Ureter (tissue), 1 donor: ENCODE data around the gene BSG. TPM values are rescaled to one million over a fixed set of nuclear protein-coding genes. Genes with fewer than 3 reads are reported as not detected.
"Not testable (repeated sequence)": the region's sequence is repeated elsewhere in the genome, so short reads cannot be mapped to it uniquely, and the experiment has no call there.

Experiments used
- DNase-seq: peaks from one replicate; pipeline ENCODE4 v3.0.0-alpha.2; 2020; ENCODE audit warnings: low spot score
- total RNA-seq: library from RNA; stranded (reverse); gene quantifications from one replicate; pipeline ENCODE4 v1.2.4, GENCODE V29; 2023
- donor health status: DM: yes; HTN: yes; CAD: no.

The BSG gene
- total RNA-seq, 1 donor from 2014 or later = 273 TPM

GRCh38 chr19:620166-620862 is 47.9 kb downstream of the BSG start:
- no peak for DNase-seq

DNA sequence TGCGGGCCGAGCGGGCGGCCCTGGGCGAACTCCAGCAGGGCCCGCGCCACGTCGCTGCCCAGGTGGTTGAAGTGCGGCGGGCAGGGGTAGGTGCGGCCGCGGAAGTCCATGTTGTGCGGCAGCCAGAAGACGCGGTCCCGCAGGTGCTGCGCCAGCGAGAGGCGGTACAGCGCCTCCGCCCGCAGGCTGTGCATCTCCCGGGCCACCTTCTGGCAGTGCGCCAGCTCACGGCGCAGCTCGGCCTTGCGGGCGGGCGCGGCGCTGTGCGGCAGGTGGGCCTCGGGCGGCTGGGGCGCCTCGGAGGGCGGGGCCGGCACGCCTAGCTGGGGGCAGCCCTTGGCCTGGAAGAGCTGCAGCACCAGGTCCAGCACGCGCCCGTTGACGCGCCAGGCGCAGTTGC is 48.8 kb downstream of the BSG start:
- not testable (repeated sequence) for DNase-seq

DNA sequence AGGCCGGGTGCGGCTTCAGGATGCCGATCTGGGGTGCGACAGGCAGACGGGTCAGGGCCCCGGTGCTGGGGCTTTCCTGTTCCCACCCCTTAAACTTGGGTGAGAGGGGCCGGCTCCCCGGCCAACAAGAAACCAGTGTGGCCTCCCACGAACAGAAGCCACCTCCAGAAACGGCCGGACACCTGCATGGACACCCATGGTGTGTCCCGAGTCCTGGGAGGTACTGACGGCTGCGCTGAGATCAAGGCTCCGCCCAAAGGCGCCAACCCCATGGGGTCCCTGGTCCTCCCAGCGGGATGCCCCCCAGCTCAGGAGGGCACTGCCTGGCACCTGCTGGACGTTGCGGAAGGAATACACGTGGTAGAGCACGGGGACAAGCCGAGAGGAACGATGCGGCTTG is 49.4 kb downstream of the BSG start:
- DNase-seq = no peak

- no peak for DNase-seq
Measured at GRCh38 chr19:622666-623065, 50.3 kb downstream of the BSG start.

DNA sequence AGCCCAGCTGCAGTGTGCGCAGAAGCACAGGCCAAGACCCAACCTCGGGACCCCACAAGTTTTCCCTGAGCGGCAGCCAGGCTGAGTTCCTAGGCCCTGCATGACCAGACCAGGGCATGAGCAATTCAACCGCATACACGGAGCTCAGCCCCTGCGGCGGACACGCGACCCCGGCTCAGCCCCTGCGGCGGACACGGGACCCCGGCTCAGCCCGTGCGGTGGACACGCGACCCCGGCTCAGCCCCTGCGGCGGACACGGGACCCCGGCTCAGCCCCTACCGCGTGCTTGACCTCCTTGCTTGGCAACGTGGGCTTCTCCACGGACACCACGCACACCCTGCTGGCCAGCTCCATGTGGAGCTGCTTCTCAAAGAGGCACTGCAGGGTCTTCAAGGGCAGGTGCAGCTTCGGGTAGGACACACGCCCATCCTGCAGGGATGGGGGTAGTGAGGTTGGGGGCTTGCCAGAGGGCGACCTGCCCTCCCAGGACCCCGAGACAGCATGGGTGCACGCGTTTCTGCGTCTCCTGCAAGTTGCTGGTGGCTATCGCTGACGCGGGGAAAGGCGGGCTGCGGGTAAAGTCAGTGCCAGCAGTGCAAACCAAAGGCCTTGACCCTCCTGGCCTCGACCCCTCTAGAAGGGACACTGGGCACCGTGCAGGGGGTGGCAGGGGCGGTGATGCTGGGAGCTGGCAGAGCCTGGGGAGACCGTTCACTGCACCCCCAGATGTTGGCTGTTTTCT is 51.0 kb downstream of the BSG start:
- DNase-seq = no peak

DNA sequence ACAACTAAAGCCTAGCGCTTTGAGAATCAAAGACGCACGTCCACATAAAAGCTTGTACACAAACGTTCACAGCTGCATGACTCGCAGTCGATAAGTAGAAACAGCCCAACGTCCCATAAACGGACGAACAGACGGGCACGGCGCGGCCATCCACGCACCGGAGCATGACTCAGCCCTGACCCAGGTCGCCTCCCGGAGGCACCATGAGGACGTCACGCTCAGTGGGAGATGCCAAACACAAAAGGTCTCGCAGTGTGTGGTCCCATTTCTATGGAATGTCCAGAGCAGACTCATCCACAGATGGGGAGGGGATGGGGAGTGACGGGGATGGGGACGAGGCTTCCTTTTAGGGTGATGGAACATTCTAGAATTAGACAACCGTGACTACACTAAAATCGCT is 51.6 kb downstream of the BSG start:
- no peak for DNase-seq

GRCh38 chr19:624433-625109 is 52.2 kb downstream of the BSG start:
- DNase-seq = no peak

GRCh38 chr19:625257-625656 is 52.9 kb downstream of the BSG start:
- no peak for DNase-seq

- not testable (repeated sequence) for DNase-seq
Measured at GRCh38 chr19:626566-626965, 54.2 kb downstream of the BSG start.

DNA sequence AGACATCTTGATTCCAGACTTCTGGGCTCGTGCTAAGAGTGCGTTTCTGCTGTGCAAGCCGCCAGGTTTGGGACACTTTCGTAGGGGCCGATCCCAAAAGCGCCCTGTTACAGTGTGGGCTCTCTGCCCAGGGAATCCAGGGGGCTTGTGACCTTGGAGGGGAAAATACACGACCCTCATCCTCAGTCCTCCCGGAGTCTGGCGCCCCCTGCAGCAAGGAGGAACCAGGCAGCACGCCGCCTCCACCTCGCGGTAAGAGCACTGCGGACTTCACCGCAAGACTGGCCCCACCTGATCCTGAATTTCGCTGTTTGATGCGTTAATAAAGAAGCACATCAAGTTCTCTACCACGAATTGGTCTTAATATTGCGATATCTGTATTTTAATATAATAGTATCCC is 55.8 kb downstream of the BSG start:
- no peak for DNase-seq

GRCh38 chr19:629515-629914 is 57.1 kb downstream of the BSG start:
- DNase-seq = not testable (repeated sequence)

DNA sequence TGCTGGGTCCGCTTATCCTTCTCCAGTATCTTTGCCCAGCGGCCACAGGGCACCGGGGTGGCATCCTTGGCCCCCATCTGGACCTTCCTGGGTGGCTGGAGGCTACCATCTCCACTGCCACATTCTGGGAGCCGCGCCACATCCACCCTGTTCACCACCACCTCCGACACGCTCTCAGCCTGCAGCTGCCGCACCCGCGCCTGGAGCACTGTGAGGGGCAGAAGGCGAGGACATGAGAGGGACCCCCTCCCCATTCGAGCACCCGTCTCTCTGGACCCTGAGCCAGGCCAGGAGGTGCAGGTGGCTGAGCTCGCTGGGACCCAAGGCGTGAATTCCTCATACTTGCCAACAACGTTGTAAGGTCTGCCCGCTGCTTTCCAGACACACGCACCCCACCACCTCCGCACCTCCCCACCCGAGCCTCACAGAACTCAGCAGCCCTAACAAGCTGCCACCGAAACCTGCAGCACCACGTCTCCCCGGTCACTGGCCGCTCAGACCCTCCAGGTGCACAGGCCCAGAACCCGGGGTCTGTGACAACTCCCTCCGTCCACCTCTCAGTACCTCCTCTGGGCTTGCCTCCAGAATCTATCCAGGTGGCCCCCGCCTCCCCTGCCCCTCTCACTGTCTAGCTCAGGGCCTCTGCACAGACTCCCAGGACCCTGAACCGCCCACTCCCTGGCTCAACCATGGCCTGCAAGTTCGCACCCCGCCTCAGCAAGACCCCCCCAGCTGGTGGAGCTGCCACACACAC is 57.7 kb downstream of the BSG start:
- DNase-seq = no peak

DNA sequence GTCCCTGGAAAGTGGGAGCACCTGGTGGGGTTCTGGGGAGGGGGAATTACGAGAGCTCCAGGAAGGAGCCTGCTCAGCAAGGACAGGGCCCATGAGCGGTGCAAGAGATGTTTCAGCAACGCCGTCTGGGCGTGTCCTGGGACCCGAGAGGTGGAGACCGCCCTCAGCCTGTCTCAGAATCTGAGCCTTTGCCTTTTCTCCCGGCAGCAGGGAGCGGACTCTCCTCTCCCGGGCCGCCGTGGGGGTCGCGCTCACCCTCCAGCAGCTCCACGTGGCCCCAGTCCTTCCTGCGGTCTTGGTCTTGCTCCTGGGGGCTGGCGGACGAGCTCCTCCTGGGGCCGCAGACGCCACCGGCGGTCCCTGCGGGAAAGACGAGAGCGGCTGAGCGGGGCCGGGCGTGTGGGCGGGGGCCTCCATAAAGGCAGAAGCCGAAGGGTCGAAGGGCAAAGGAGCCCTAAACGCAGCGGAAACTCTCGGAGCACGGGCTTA is 60.2 kb downstream of the BSG start:
- no peak for DNase-seq

Other genes with a start within 250 kb of the BSG start
- gene MIER2, start 227.8 kb upstream of the BSG start, total RNA-seq = 37.9 TPM
- 1.1 TPM for gene C2CD4C, start 163.4 kb upstream of the BSG start, total RNA-seq
- gene SHC2, start 111.6 kb upstream of the BSG start, total RNA-seq = 27.6 TPM
- 0.49 TPM for gene MADCAM1, start 76.1 kb upstream of the BSG start, total RNA-seq
- 11.2 TPM for gene TPGS1, start 65.1 kb upstream of the BSG start, total RNA-seq
- 30.8 TPM for gene CDC34, start 40.8 kb upstream of the BSG start, total RNA-seq
- 0.83 TPM for gene GZMM, start 28.5 kb upstream of the BSG start, total RNA-seq
- not detected for gene HCN2, start 17.3 kb downstream of the BSG start, total RNA-seq
- gene POLRMT, start 60.9 kb downstream of the BSG start, total RNA-seq = 56.4 TPM
- gene FGF22, start 67.3 kb downstream of the BSG start, total RNA-seq = 0.29 TPM
- gene RNF126, start 90.6 kb downstream of the BSG start, total RNA-seq = 54.5 TPM
- gene FSTL3, start 103.8 kb downstream of the BSG start, total RNA-seq = 29.8 TPM
- not detected for gene PRSS57, start 122.9 kb downstream of the BSG start, total RNA-seq
- gene PALM, start 136.3 kb downstream of the BSG start, total RNA-seq = 26.0 TPM
- gene MISP, start 178.5 kb downstream of the BSG start, total RNA-seq = 2.4 TPM
- gene PTBP1, start 224.9 kb downstream of the BSG start, total RNA-seq = 374 TPM
- gene PLPPR3, start 249.4 kb downstream of the BSG start, total RNA-seq = not detected